K562 (cell line): ENCODE measurements around the gene EZH1. TPM values are rescaled to one million over a fixed set of nuclear protein-coding genes. Genes with fewer than 3 reads are reported as not detected.

Experiments
- NFXL1 ChIP-seq: fragments of 450-650 bp; formaldehyde crosslinking; IDR thresholded peaks from 2 replicates; pipeline ENCODE4 v1.4.0; 2021; ENCODE audit warnings: mild to moderate bottlenecking
- RBM25 ChIP-seq: fragments of 200-400 bp; formaldehyde crosslinking; IDR thresholded peaks from 2 replicates; pipeline ENCODE4 v1.6.1; 2018; ENCODE audit warnings: low read length, low read depth, moderate library complexity; ENCODE audit not compliant: severe bottlenecking
- RFX1 ChIP-seq: fragments of 450-650 bp; IDR thresholded peaks from 2 replicates; pipeline ENCODE4 v1.6.1; 2016; ENCODE audit warnings: mild to moderate bottlenecking, moderate library complexity
- SIN3A ChIP-seq, 2 experiments: fragments of 150-350 bp in 1 of 2; IDR thresholded peaks; 2 replicates each; pipeline ENCODE4 v1.6.1; 2011 to 2016; ENCODE audit warnings: borderline replicate concordance in 2 of 2, low read depth in 2 of 2, low read length in 2 of 2, mild to moderate bottlenecking in 2 of 2, moderate library complexity in 2 of 2; ENCODE audit not compliant: control insufficient read depth in 1 of 2
- TAF7 ChIP-seq: fragments of 450-650 bp; IDR thresholded peaks from 2 replicates; pipeline ENCODE4 v1.6.1; 2016; ENCODE audit warnings: missing genetic modification characterization, missing compliant biosample characterization
- TSC22D4 ChIP-seq: fragments of 450-650 bp; IDR thresholded peaks from 2 replicates; pipeline ENCODE4 v1.6.1; 2016; ENCODE audit warnings: missing genetic modification characterization, missing biosample characterization, control low read depth
- ZNF12 ChIP-seq: sonication (generic); formaldehyde crosslinking; IDR thresholded peaks from 2 replicates; pipeline ENCODE4 v1.4.0; 2020; ENCODE audit warnings: mild to moderate bottlenecking, missing genetic modification reagents
- ZNF57 ChIP-seq: fragments of 450-650 bp; formaldehyde crosslinking; IDR thresholded peaks from 2 replicates; pipeline ENCODE4 v1.4.0; 2020; ENCODE audit warnings: mild to moderate bottlenecking, moderate library complexity
- ZSCAN32 ChIP-seq: fragments of 450-650 bp; formaldehyde crosslinking; IDR thresholded peaks from 2 replicates; pipeline ENCODE4 v1.4.0; 2020; ENCODE audit warnings: mild to moderate bottlenecking, moderate library complexity
- polyA plus RNA-seq, 8 experiments: library from polyadenylated mRNA; depleted of rRNA in 4 of 8; stranded (reverse) in 5 of 8; unstranded in 3 of 8; fragments of >200 nt; fragmentation: Nextera tagmentation in 2 of 8; fragmentation: Illumina TruSeq in 1 of 8; extraction: Ambion mirVana in 2 of 8; extraction: Trizol in 1 of 8; gene quantifications; 2 replicates each; pipeline versions ENCODE4 v1.2.1 to v1.2.3, GENCODE V29; 2011 to 2014; ENCODE audit warnings: inconsistent platforms in 1 of 8, missing spikeins in 1 of 8
- total RNA-seq, 7 experiments: library from RNA; depleted of rRNA in 6 of 7; stranded (reverse); fragments of >200 nt in 6 of 7; fragmentation: Illumina TruSeq in 2 of 7; extraction: Trizol in 2 of 7; gene quantifications; 2 replicates each; pipeline versions ENCODE4 v1.2.1 to v1.2.3, GENCODE V29; 2011 to 2021; ENCODE audit warnings: low replicate concordance in 1 of 7
- TF ChIP-seq, protein P1 (sequence below): fragments of 450-650 bp; IDR thresholded peaks from 2 replicates; pipeline ENCODE4 v1.6.1; 2016; ENCODE audit warnings: mild to moderate bottlenecking
- TF ChIP-seq, protein P2 (sequence below): fragments of 250-450 bp; sonication (Bioruptor Pico); IDR thresholded peaks from 2 replicates; pipeline ENCODE4 v1.9.0; 2021; ENCODE audit warnings: mild to moderate bottlenecking, inconsistent platforms
- TF ChIP-seq, protein P3 (sequence below): fragments of 450-650 bp; IDR thresholded peaks from 2 replicates; pipeline ENCODE4 v1.6.1; 2017; ENCODE audit warnings: antibody characterized with exemption, mild to moderate bottlenecking
- TF ChIP-seq, protein P4 (sequence below): fragments of 450-650 bp; conservative IDR thresholded peaks from 2 replicates; pipeline ENCODE4 v1.6.1; 2016; ENCODE audit warnings: missing genetic modification characterization, low read depth, mild to moderate bottlenecking, missing compliant biosample characterization, moderate library complexity
- TF ChIP-seq, protein P5 (sequence below), 3 experiments: fragments of 200-800 bp in 1 of 3; sonication (Bioruptor generic) in 1 of 3; sonication (generic) in 1 of 3; formaldehyde crosslinking in 1 of 3; IDR thresholded peaks; 2 replicates each; pipeline versions ENCODE4 v1.6.1 to v1.8.0; 2016 to 2022; ENCODE audit warnings: mild to moderate bottlenecking in 2 of 3, missing compliant biosample characterization in 2 of 3, missing genetic modification characterization in 2 of 3, missing genetic modification reagents in 1 of 3

Gene EZH1
- total and polyA plus RNA-seq, 9 of the 15 experiments (the other 6 are each of a cell fraction or from before 2014, with no cell fraction given), result 8.6 to 40.8 (median 22.9) TPM

DNA sequence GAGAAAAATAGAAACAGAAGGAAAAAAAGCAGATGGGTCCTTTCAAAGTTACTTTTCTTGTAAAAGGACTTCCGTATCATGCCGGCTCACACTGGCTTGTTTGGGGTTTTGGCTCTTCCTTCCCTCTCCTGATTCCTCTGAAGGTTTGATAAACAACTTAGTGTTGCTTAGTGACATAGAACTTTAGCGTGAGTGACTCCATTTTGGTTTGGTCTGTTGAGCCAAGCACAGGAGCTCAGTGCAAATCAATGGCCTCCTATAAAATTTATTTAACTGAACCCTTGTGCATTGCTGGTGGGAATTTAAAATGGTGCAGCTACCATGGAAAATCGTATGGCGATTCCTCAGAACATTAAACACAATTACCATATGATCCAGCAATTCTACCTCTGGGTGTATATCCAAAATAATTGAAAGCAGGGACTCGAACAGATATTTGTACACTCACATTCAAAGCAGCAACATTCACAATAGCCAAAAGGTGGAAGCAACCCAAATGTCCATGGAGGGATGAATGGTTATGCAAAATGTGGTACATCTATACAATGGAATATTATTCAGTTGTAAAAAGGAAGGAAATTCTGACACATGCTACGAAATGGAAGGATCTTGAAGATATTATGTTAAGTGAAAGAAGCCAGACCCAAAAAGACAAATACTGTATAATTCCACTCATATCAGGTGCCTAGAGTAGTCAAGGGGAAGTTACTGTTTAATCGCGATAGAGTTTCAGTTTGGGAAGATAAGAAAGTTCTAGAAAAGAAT is 86.8 kb downstream of the EZH1 start (continued):
- TF ChIP-seq, protein P1, sequence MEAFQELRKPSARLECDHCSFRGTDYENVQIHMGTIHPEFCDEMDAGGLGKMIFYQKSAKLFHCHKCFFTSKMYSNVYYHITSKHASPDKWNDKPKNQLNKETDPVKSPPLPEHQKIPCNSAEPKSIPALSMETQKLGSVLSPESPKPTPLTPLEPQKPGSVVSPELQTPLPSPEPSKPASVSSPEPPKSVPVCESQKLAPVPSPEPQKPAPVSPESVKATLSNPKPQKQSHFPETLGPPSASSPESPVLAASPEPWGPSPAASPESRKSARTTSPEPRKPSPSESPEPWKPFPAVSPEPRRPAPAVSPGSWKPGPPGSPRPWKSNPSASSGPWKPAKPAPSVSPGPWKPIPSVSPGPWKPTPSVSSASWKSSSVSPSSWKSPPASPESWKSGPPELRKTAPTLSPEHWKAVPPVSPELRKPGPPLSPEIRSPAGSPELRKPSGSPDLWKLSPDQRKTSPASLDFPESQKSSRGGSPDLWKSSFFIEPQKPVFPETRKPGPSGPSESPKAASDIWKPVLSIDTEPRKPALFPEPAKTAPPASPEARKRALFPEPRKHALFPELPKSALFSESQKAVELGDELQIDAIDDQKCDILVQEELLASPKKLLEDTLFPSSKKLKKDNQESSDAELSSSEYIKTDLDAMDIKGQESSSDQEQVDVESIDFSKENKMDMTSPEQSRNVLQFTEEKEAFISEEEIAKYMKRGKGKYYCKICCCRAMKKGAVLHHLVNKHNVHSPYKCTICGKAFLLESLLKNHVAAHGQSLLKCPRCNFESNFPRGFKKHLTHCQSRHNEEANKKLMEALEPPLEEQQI, result no peak
- TF ChIP-seq, protein P2, sequence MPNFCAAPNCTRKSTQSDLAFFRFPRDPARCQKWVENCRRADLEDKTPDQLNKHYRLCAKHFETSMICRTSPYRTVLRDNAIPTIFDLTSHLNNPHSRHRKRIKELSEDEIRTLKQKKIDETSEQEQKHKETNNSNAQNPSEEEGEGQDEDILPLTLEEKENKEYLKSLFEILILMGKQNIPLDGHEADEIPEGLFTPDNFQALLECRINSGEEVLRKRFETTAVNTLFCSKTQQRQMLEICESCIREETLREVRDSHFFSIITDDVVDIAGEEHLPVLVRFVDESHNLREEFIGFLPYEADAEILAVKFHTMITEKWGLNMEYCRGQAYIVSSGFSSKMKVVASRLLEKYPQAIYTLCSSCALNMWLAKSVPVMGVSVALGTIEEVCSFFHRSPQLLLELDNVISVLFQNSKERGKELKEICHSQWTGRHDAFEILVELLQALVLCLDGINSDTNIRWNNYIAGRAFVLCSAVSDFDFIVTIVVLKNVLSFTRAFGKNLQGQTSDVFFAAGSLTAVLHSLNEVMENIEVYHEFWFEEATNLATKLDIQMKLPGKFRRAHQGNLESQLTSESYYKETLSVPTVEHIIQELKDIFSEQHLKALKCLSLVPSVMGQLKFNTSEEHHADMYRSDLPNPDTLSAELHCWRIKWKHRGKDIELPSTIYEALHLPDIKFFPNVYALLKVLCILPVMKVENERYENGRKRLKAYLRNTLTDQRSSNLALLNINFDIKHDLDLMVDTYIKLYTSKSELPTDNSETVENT (CRISPR knock-in tag), result no peak
- TF ChIP-seq ZSCAN32 (no peak), ZNF12 (no peak), TAF7 (tag) (no peak), RFX1 (no peak), RBM25 (peak; percentile 61), ZNF57 (no peak), TSC22D4 (no peak), NFXL1 (CRISPR knock-in tag) (no peak), SIN3A (IDR thresholded peaks at IDR 0.05; ENCODE audit: borderline replicate concordance in 2 of 2, control insufficient read depth in 1 of 2, low read depth in 2 of 2, low read length in 2 of 2) (no peak)
- TF ChIP-seq, protein P3, sequence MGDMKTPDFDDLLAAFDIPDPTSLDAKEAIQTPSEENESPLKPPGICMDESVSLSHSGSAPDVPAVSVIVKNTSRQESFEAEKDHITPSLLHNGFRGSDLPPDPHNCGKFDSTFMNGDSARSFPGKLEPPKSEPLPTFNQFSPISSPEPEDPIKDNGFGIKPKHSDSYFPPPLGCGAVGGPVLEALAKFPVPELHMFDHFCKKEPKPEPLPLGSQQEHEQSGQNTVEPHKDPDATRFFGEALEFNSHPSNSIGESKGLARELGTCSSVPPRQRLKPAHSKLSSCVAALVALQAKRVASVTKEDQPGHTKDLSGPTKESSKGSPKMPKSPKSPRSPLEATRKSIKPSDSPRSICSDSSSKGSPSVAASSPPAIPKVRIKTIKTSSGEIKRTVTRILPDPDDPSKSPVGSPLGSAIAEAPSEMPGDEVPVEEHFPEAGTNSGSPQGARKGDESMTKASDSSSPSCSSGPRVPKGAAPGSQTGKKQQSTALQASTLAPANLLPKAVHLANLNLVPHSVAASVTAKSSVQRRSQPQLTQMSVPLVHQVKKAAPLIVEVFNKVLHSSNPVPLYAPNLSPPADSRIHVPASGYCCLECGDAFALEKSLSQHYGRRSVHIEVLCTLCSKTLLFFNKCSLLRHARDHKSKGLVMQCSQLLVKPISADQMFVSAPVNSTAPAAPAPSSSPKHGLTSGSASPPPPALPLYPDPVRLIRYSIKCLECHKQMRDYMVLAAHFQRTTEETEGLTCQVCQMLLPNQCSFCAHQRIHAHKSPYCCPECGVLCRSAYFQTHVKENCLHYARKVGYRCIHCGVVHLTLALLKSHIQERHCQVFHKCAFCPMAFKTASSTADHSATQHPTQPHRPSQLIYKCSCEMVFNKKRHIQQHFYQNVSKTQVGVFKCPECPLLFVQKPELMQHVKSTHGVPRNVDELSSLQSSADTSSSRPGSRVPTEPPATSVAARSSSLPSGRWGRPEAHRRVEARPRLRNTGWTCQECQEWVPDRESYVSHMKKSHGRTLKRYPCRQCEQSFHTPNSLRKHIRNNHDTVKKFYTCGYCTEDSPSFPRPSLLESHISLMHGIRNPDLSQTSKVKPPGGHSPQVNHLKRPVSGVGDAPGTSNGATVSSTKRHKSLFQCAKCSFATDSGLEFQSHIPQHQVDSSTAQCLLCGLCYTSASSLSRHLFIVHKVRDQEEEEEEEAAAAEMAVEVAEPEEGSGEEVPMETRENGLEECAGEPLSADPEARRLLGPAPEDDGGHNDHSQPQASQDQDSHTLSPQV, result peak; percentile 90
- TF ChIP-seq, protein P4, sequence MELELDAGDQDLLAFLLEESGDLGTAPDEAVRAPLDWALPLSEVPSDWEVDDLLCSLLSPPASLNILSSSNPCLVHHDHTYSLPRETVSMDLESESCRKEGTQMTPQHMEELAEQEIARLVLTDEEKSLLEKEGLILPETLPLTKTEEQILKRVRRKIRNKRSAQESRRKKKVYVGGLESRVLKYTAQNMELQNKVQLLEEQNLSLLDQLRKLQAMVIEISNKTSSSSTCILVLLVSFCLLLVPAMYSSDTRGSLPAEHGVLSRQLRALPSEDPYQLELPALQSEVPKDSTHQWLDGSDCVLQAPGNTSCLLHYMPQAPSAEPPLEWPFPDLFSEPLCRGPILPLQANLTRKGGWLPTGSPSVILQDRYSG (tag), result peak; percentile 60; the same call in 1 of the 2 replicates
- TF ChIP-seq, protein P5, sequence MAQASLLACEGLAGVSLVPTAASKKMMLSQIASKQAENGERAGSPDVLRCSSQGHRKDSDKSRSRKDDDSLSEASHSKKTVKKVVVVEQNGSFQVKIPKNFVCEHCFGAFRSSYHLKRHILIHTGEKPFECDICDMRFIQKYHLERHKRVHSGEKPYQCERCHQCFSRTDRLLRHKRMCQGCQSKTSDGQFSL (CRISPR knock-in tag; IDR thresholded peaks at IDR 0.05), result no peak
- TF ChIP-seq, protein P5 (tag; IDR thresholded peaks at IDR 0.05), result no peak
